ENCODE results near the gene CSNK1A1L. TPM values are rescaled to one million over a fixed set of nuclear protein-coding genes. Genes with fewer than 3 reads are reported as not detected.

Gene CSNK1A1L
- total RNA-seq (ENCODE audit: unreplicated experiment), result not detected
- long read RNA-seq, result 0 reads

GRCh38 chr13:37105251-37105714 lies at the start of gene CSNK1A1L:
Gene CSNK1A1L (minus strand): TSS chr13:37105664. CDS start chr13:37105256, 408 bp downstream.
- H3K27ac Mint-ChIP-seq (ENCODE audit: unreplicated experiment), result no peak within 1 kb of the TSS
- no peak within 1 kb of the TSS for H3K4me3 Mint-ChIP-seq (ENCODE audit: unreplicated experiment)
- no peaks in the 10 kb centered on the region for H3K9me3 Mint-ChIP-seq (ENCODE audit: unreplicated experiment)
- no peak for TF ChIP-seq CTCF (IDR thresholded peaks at IDR 0.05; ENCODE audit: partially characterized antibody, unreplicated experiment)
- H3K36me3 Mint-ChIP-seq (ENCODE audit: unreplicated experiment), result no peaks in the 10 kb centered on the region
- H3K4me1 Mint-ChIP-seq (ENCODE audit: low read depth, unreplicated experiment), result peaks cover 3% of the 10 kb centered on the region
- H3K27me3 Mint-ChIP-seq (ENCODE audit: unreplicated experiment), result no peaks in the 10 kb centered on the region
- no peak for DNase-seq

- Mint-ChIP-seq H3K4me1 (ENCODE audit: low read depth, unreplicated experiment) (no peaks in the 10 kb centered on the region), H3K27ac (ENCODE audit: unreplicated experiment) (no peak overlapping the region), H3K9me3 (ENCODE audit: unreplicated experiment) (no peaks in the 10 kb centered on the region), H3K4me3 (ENCODE audit: unreplicated experiment) (no peak overlapping the region), H3K27me3 (ENCODE audit: unreplicated experiment) (no peaks in the 10 kb centered on the region), H3K36me3 (ENCODE audit: unreplicated experiment) (no peaks in the 10 kb centered on the region)
- DNase-seq, result no peak
- TF ChIP-seq CTCF (IDR thresholded peaks at IDR 0.05; ENCODE audit: partially characterized antibody, unreplicated experiment), result no peak
These were observed 43.9 kb upstream of the CSNK1A1L start for GRCh38 chr13:37149380-37149779.

GRCh38 chr13:37148501-37148900 lies 43.0 kb upstream of the CSNK1A1L start:
- no peaks in the 10 kb centered on the region for H3K36me3 Mint-ChIP-seq (ENCODE audit: unreplicated experiment)
- DNase-seq, result no peak
- no peaks in the 10 kb centered on the region for H3K4me1 Mint-ChIP-seq (ENCODE audit: low read depth, unreplicated experiment)
- H3K27me3 Mint-ChIP-seq (ENCODE audit: unreplicated experiment), result no peaks in the 10 kb centered on the region
- no peak overlapping the region for H3K4me3 Mint-ChIP-seq (ENCODE audit: unreplicated experiment)
- TF ChIP-seq CTCF (IDR thresholded peaks at IDR 0.05; ENCODE audit: partially characterized antibody, unreplicated experiment), result no peak
- H3K9me3 Mint-ChIP-seq (ENCODE audit: unreplicated experiment), result no peaks in the 10 kb centered on the region
- no peak overlapping the region for H3K27ac Mint-ChIP-seq (ENCODE audit: unreplicated experiment)

GRCh38 chr13:37144661-37145060 lies 39.2 kb upstream of the CSNK1A1L start:
- no peak for DNase-seq
- H3K4me3 Mint-ChIP-seq (ENCODE audit: unreplicated experiment), result no peak overlapping the region
- H3K4me1 Mint-ChIP-seq (ENCODE audit: low read depth, unreplicated experiment), result no peaks in the 10 kb centered on the region
- H3K27me3 Mint-ChIP-seq (ENCODE audit: unreplicated experiment), result no peaks in the 10 kb centered on the region
- TF ChIP-seq CTCF (IDR thresholded peaks at IDR 0.05; ENCODE audit: partially characterized antibody, unreplicated experiment), result no peak
- no peak overlapping the region for H3K27ac Mint-ChIP-seq (ENCODE audit: unreplicated experiment)
- no peaks in the 10 kb centered on the region for H3K36me3 Mint-ChIP-seq (ENCODE audit: unreplicated experiment)
- no peaks in the 10 kb centered on the region for H3K9me3 Mint-ChIP-seq (ENCODE audit: unreplicated experiment)

- DNase-seq, result no peak
- H3K4me3 Mint-ChIP-seq (ENCODE audit: unreplicated experiment), result no peak overlapping the region
- H3K9me3 Mint-ChIP-seq (ENCODE audit: unreplicated experiment), result no peaks in the 10 kb centered on the region
- H3K36me3 Mint-ChIP-seq (ENCODE audit: unreplicated experiment), result no peaks in the 10 kb centered on the region
- no peaks in the 10 kb centered on the region for H3K4me1 Mint-ChIP-seq (ENCODE audit: low read depth, unreplicated experiment)
- no peak for TF ChIP-seq CTCF (IDR thresholded peaks at IDR 0.05; ENCODE audit: partially characterized antibody, unreplicated experiment)
- H3K27me3 Mint-ChIP-seq (ENCODE audit: unreplicated experiment), result no peaks in the 10 kb centered on the region
- no peak overlapping the region for H3K27ac Mint-ChIP-seq (ENCODE audit: unreplicated experiment)
These were observed 38.4 kb upstream of the CSNK1A1L start for GRCh38 chr13:37143911-37144310.

All from glutamatergic neuron (in vitro differentiated cells).